Caco-2 (cell line): ENCODE results near the gene LRMDA. TPM values are rescaled to one million over a fixed set of nuclear protein-coding genes. Genes with fewer than 3 reads are reported as not detected.
A peak's percentile ranks its signal among the peaks of the same experiment; 100 is the strongest.

Source experiments
- BruUV-seq: library from RNA; stranded (reverse); fragments of 400-500 nt; replicated peaks from 2 replicates; lab custom pipeline; 2021; lab: Mats Ljungman, UMichigan
- CTCF ChIA-PET: fragments of 300-600 bp; sonication (Branson Sonifier 250); formaldehyde crosslinking; loops from one replicate; lab custom pipeline; 2022; ENCODE audit warnings: antibody characterized with exemption; lab: Charles Lee
- POLR2A ChIA-PET: fragments of 300-600 bp; sonication (Branson Sonifier 250); formaldehyde crosslinking; loops from one replicate; lab custom pipeline; 2022; ENCODE audit warnings: antibody characterized with exemption; lab: Charles Lee
- DNase-seq, 2 experiments: peaks; one replicate each; pipeline versions ENCODE4 v3.0.0 to v3.0.0-alpha.2; 2020 to 2022
- H3K27me3 ChIP-seq: replicated peaks from 2 replicates; pipeline ENCODE4 v1.6.0; 2011; ENCODE audit warnings: low read length; ENCODE audit not compliant: control insufficient read depth, insufficient read depth
- H3K36me3 ChIP-seq: 2 replicates; pipeline ENCODE4 v1.5.1; 2011; ENCODE audit warnings: low read length; ENCODE audit not compliant: control insufficient read depth, insufficient read depth
- H3K4me1 ChIP-seq: fragments of 250-450 bp; sonication (Bioruptor Pico); 2 replicates; pipeline ENCODE4 v1.5.1; 2020; ENCODE audit warnings: mild to moderate bottlenecking
- H3K4me3 ChIP-seq: 2 replicates; pipeline ENCODE4 v1.5.1; 2011; ENCODE audit warnings: low read depth, mild to moderate bottlenecking, control low read depth, low read length
- H3K9me3 ChIP-seq: fragments of 250-450 bp; sonication (Bioruptor Pico); 2 replicates; pipeline ENCODE4 v1.5.1; 2020; ENCODE audit warnings: mild to moderate bottlenecking, moderate library complexity
- H3K27ac Mint-ChIP-seq: one replicate; pipeline ENCODE4 v1.8.0; 2022; ENCODE audit warnings: mixed read lengths; ENCODE audit not compliant: unreplicated experiment
- H3K27me3 Mint-ChIP-seq: one replicate; pipeline ENCODE4 v1.8.0; 2022; ENCODE audit warnings: mixed read lengths; ENCODE audit not compliant: insufficient read depth, unreplicated experiment
- H3K36me3 Mint-ChIP-seq: one replicate; pipeline ENCODE4 v1.8.0; 2022; ENCODE audit warnings: mild to moderate bottlenecking, mixed read lengths; ENCODE audit not compliant: insufficient read depth, unreplicated experiment
- H3K4me1 Mint-ChIP-seq: one replicate; pipeline ENCODE4 v1.8.0; 2022; ENCODE audit warnings: low read depth, mixed read lengths; ENCODE audit not compliant: unreplicated experiment
- H3K4me3 Mint-ChIP-seq: one replicate; pipeline ENCODE4 v1.8.0; 2022; ENCODE audit warnings: mild to moderate bottlenecking, moderate library complexity, mixed read lengths; ENCODE audit not compliant: unreplicated experiment
- H3K9me3 Mint-ChIP-seq: one replicate; pipeline ENCODE4 v1.8.0; 2022; ENCODE audit warnings: mixed read lengths; ENCODE audit not compliant: unreplicated experiment
- CTCF ChIP-seq, 2 experiments: fragments of 200-600 bp in 1 of 2; IDR thresholded peaks; 1 replicate in 1 of 2; 2 replicates in 1 of 2; pipeline versions ENCODE4 v1.5.1 to v1.8.0; 2011 to 2022; ENCODE audit warnings: antibody characterized with exemption in 1 of 2, control low read depth in 1 of 2, inconsistent platforms in 1 of 2, low read depth in 1 of 2, low read length in 1 of 2, mild to moderate bottlenecking in 1 of 2, moderate library complexity in 1 of 2; ENCODE audit not compliant: insufficient read depth in 1 of 2, severe bottlenecking in 1 of 2, unreplicated experiment in 1 of 2
- intact Hi-C: fragments of 100-400 bp; cut with micrococcal nuclease; formaldehyde crosslinking; loops from one replicate; pipeline ENCODE4 v1.10.0; 2022; ENCODE audit not compliant: unreplicated experiment
- total RNA-seq: library from RNA; stranded (reverse); gene quantifications from 2 replicates; pipeline ENCODE4 v1.2.3, GENCODE V29; 2022

LRMDA gene
- total RNA-seq, 1 experiment from 2014 or later: 18.5 TPM

GRCh38 chr10:75776738-75777504 is 345.5 kb downstream of the LRMDA start:
- no peaks in the 10 kb centered on the region for H3K36me3 Mint-ChIP-seq
- intact Hi-C loops: loop anchor here (10.0 kb wide), 1 partner anchor 372 kb away; the partner anchor contains the start of gene ZNF503
- DNase-seq: peak; percentile 60
- POLR2A ChIA-PET: interaction anchor here (0.5 to 1.6 kb wide), 4 partner anchors 12 to 375 kb away, joined by 4 to 10 read pairs (median 4); partner anchors contain the start of gene ZNF503
- Histone ChIP-seq H3K4me3 (no peak overlapping the region), H3K27me3 (no peaks in the 10 kb centered on the region), H3K36me3 (no peaks in the 10 kb centered on the region; the same call in 1 of the 2 replicates), H3K9me3 (no peaks in the 10 kb centered on the region), H3K4me1 (peaks cover 22% of the 10 kb centered on the region; the same call in 1 of the 2 replicates)
- H3K27ac Mint-ChIP-seq: peak overlapping the region; percentile 75
- H3K4me3 Mint-ChIP-seq: peak overlapping the region; percentile 47
- TSS peak; percentile 49 for BruUV-seq
- CTCF ChIA-PET: interaction anchor here (0.6 to 1.3 kb wide), 2 partner anchors 62 to 527 kb away, joined by 3 to 4 read pairs; no protein-coding TSS in a partner anchor
- peaks cover 17% of the 10 kb centered on the region for H3K4me1 Mint-ChIP-seq
- no peak for TF ChIP-seq CTCF (IDR thresholded peaks at IDR 0.05; ENCODE audit: insufficient read depth in 1 of 2, low read depth in 1 of 2, low read length in 1 of 2, severe bottlenecking in 1 of 2, unreplicated experiment in 1 of 2)
- H3K27me3 Mint-ChIP-seq: no peaks in the 10 kb centered on the region
- no peaks in the 10 kb centered on the region for H3K9me3 Mint-ChIP-seq

- CTCF ChIA-PET: no interaction called here
- TF ChIP-seq CTCF (IDR thresholded peaks at IDR 0.05; ENCODE audit: insufficient read depth in 1 of 2, low read depth in 1 of 2, low read length in 1 of 2, severe bottlenecking in 1 of 2, unreplicated experiment in 1 of 2): no peak
- no peak overlapping the region for H3K4me3 Mint-ChIP-seq
- no peaks in the 10 kb centered on the region; the same call in 1 of the 2 replicates for H3K36me3 ChIP-seq
- POLR2A ChIA-PET: no interaction called here
- intact Hi-C loops: loop anchor here (10.0 kb wide), 1 partner anchor 374 kb away; the partner anchor contains the start of gene ZNF503
- peaks cover 18% of the 10 kb centered on the region; the same call in 1 of the 2 replicates for H3K4me1 ChIP-seq
- H3K9me3 Mint-ChIP-seq: no peaks in the 10 kb centered on the region
- no peaks in the 10 kb centered on the region for H3K9me3 ChIP-seq
- no peaks in the 10 kb centered on the region for H3K36me3 Mint-ChIP-seq
- BruUV-seq: no TSS peak
- H3K27ac Mint-ChIP-seq: peak overlapping the region; percentile 5
- H3K4me3 ChIP-seq: no peak overlapping the region
- no peaks in the 10 kb centered on the region for H3K27me3 Mint-ChIP-seq
- H3K4me1 Mint-ChIP-seq: peaks cover 10% of the 10 kb centered on the region
- H3K27me3 ChIP-seq: no peaks in the 10 kb centered on the region
- no peak for DNase-seq
These were observed 347.2 kb downstream of the LRMDA start for GRCh38 chr10:75778665-75779064.

- Mint-ChIP-seq H3K27ac (no peak overlapping the region), H3K9me3 (no peaks in the 10 kb centered on the region), H3K4me3 (no peak overlapping the region), H3K4me1 (peaks cover 7% of the 10 kb centered on the region), H3K36me3 (no peaks in the 10 kb centered on the region), H3K27me3 (no peaks in the 10 kb centered on the region)
- POLR2A ChIA-PET: no interaction called here
- H3K36me3 ChIP-seq: no peaks in the 10 kb centered on the region; the same call in 1 of the 2 replicates
- CTCF ChIA-PET: no interaction called here
- TF ChIP-seq CTCF (IDR thresholded peaks at IDR 0.05; ENCODE audit: insufficient read depth in 1 of 2, low read depth in 1 of 2, low read length in 1 of 2, severe bottlenecking in 1 of 2, unreplicated experiment in 1 of 2): no peak
- no TSS peak for BruUV-seq
- no peaks in the 10 kb centered on the region for H3K27me3 ChIP-seq
- no peak overlapping the region for H3K4me3 ChIP-seq
- H3K4me1 ChIP-seq: peaks cover 18% of the 10 kb centered on the region; the same call in 1 of the 2 replicates
- intact Hi-C loops: loop anchor here (10.0 kb wide), 1 partner anchor 374 kb away; the partner anchor contains the start of gene ZNF503
- no peak for DNase-seq
- no peaks in the 10 kb centered on the region for H3K9me3 ChIP-seq
These were observed 347.9 kb downstream of the LRMDA start for GRCh38 chr10:75779276-75779675.
